B cell (primary cell): ENCODE data around the gene SPATA20.

ENCODE experiments used
- CTCF ChIP-seq: fragments of 200-600 bp; IDR thresholded peaks from one replicate; pipeline ENCODE4 v1.8.0; 2022; ENCODE audit warnings: antibody characterized with exemption, mild to moderate bottlenecking
- EZH2 ChIP-seq: IDR thresholded peaks from 2 replicates; pipeline ENCODE4 v1.6.1; 2012; ENCODE audit warnings: borderline replicate concordance, low read depth, mild to moderate bottlenecking, moderate library complexity, low read length; ENCODE audit not compliant: insufficient read depth, poor library complexity, severe bottlenecking

DNA sequence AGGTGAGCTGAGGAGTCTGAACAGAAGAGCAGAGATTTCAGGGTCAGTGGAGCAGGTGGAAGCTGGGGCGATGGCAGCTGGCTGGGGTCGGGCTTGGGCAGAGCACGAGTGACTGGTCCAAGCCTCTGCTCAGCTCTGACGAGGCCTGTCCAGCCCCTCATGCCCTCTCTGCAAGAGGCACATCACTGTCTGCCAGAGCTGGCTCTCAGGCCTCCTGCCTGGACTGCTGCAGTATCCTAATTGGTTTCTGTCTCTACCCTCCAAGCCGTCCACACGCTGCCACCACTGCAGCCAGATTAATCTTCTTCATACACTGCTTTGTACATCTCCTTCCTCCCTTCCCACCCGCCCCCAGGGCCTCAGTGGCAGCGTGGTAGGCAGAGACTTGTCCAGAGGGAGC is 38.9 kb downstream of the SPATA20 start:
- TF ChIP-seq CTCF (no peak), EZH2 (no peak)
